Esophagus squamous epithelium (tissue), 4 donors: ENCODE measurements around the gene WASHC4.

Source experiments
- CTCF ChIP-seq, 6 experiments: fragments of 450-650 bp in 4 of 6; fragments of 200-600 bp in 2 of 6; sonication (generic) in 2 of 6; IDR thresholded peaks; one replicate each; pipeline ENCODE4 v1.5.1; 2016 to 2019; ENCODE audit warnings: antibody characterized with exemption in 6 of 6, mild to moderate bottlenecking in 4 of 6, moderate library complexity in 4 of 6
- POLR2A ChIP-seq, 4 donors: fragments of 450-650 bp; IDR thresholded peaks; one replicate each; pipeline ENCODE4 v1.6.1; 2017; ENCODE audit warnings: antibody characterized with exemption in 4 of 4, mild to moderate bottlenecking in 4 of 4, moderate library complexity in 3 of 4

- TF ChIP-seq CTCF (IDR thresholded peaks at IDR 0.05) (no peak), POLR2A (IDR thresholded peaks at IDR 0.05) (no peak)
These were observed 6.5 kb upstream of the WASHC4 start for GRCh38 chr12:105100998-105101397.
